Posterior vena cava (tissue), 2 donors: ENCODE data around the gene HTRA3. TPM values are rescaled to one million over a fixed set of nuclear protein-coding genes. Genes with fewer than 3 reads are reported as not detected.

Experiments used
- DNase-seq: peaks from one replicate; pipeline ENCODE4 v3.0.0-alpha.2; 2020; ENCODE audit warnings: low spot score
- intact Hi-C, 2 donors: fragments of 100-400 bp; cut with DNase I; formaldehyde crosslinking; loops; one replicate each; pipeline versions ENCODE4 v1.14.1 to v1.14.2; 2022 to 2023
- total RNA-seq, 2 donors: library from RNA; stranded (reverse); fragmentation: NEBNext Ultra II Directional; extraction: Animal tissue kit (Norgen Biotek cat#: 25700); gene quantifications; one replicate each; pipeline ENCODE4 v1.2.1, GENCODE V29; 2021
- donor health status: DM: yes; HTN: yes; CAD: no.
- donor health status: DM: yes; HTN: yes; CAD: no.

Gene HTRA3
- total RNA-seq, 2 donors from 2014 or later, result 14.9 to 104 TPM

- intact Hi-C loops, result no loop called here
- DNase-seq, result no peak
These were observed 43.4 kb downstream of the HTRA3 start for GRCh38 chr4:8312976-8313375.

GRCh38 chr4:8314691-8315255 is 45.2 kb downstream of the HTRA3 start:
- intact Hi-C loops, result no loop called here
- peak; percentile 57 for DNase-seq

- peak; percentile 83 for DNase-seq
- intact Hi-C loops, result no loop called here
These were observed 46.1 kb downstream of the HTRA3 start for GRCh38 chr4:8315435-8316250.

- DNase-seq, result peak; percentile 77
- intact Hi-C loops, result no loop called here
These were observed 46.8 kb downstream of the HTRA3 start for GRCh38 chr4:8316251-8316771.

GRCh38 chr4:8316911-8317351 is 47.4 kb downstream of the HTRA3 start:
- DNase-seq, result peak; percentile 60
- intact Hi-C loops, result no loop called here

GRCh38 chr4:8317474-8317873 is 47.9 kb downstream of the HTRA3 start:
- DNase-seq, result peak; percentile 9
- intact Hi-C loops, result no loop called here

- intact Hi-C loops, result no loop called here
- DNase-seq, result peak; percentile 8
These were observed 49.0 kb downstream of the HTRA3 start for GRCh38 chr4:8318509-8318908.

GRCh38 chr4:8319061-8319460 is 49.5 kb downstream of the HTRA3 start:
- intact Hi-C loops, result no loop called here
- peak; percentile 20 for DNase-seq

GRCh38 chr4:8319731-8320385 is 50.3 kb downstream of the HTRA3 start:
- intact Hi-C loops, result loop anchor here in 1 of 2 donors (10.0 kb wide), 1 partner anchor 75 kb away; no protein-coding TSS in a partner anchor

GRCh38 chr4:8320386-8320750 is 50.8 kb downstream of the HTRA3 start:
- intact Hi-C loops, result loop anchor here in 1 of 2 donors (10.0 kb wide), 1 partner anchor 74 kb away; no protein-coding TSS in a partner anchor

More at GRCh38 chr4:8319731-8320385, 50.3 kb downstream of the HTRA3 start:
- DNase-seq, result peak; percentile 83

GRCh38 chr4:8321220-8321619 is 51.7 kb downstream of the HTRA3 start:
- intact Hi-C loops, result loop anchor here in 1 of 2 donors (10.0 kb wide), 1 partner anchor 74 kb away; no protein-coding TSS in a partner anchor
- DNase-seq, result no peak

More at GRCh38 chr4:8320386-8320750, 50.8 kb downstream of the HTRA3 start:
- DNase-seq, result no peak

- intact Hi-C loops, result loop anchor here in 1 of 2 donors (10.0 kb wide), 1 partner anchor 73 kb away; no protein-coding TSS in a partner anchor
- DNase-seq, result peak; percentile 24
These were observed 52.2 kb downstream of the HTRA3 start for GRCh38 chr4:8321771-8322170.

- peak; percentile 46 for DNase-seq
- intact Hi-C loops, result loop anchor here in 1 of 2 donors (10.0 kb wide), 1 partner anchor 72 kb away; no protein-coding TSS in a partner anchor
These were observed 53.5 kb downstream of the HTRA3 start for GRCh38 chr4:8322794-8323704.

- DNase-seq, result peak; percentile 49
- intact Hi-C loops, result loop anchor here in 1 of 2 donors (10.0 kb wide), 1 partner anchor 71 kb away; no protein-coding TSS in a partner anchor
These were observed 54.5 kb downstream of the HTRA3 start for GRCh38 chr4:8323947-8324555.

- intact Hi-C loops, result loop anchor here in 1 of 2 donors (10.0 kb wide), 1 partner anchor 70 kb away; no protein-coding TSS in a partner anchor
- peak; percentile 6 for DNase-seq
These were observed 55.2 kb downstream of the HTRA3 start for GRCh38 chr4:8324640-8325239.

- DNase-seq, result peak; percentile 47
- intact Hi-C loops, result loop anchor here in 1 of 2 donors (10.0 kb wide), 1 partner anchor 69 kb away; no protein-coding TSS in a partner anchor
These were observed 55.9 kb downstream of the HTRA3 start for GRCh38 chr4:8325291-8325973.

GRCh38 chr4:8326206-8326605 is 56.7 kb downstream of the HTRA3 start:
- peak; percentile 9 for DNase-seq
- intact Hi-C loops, result loop anchor here in 1 of 2 donors (10.0 kb wide), 1 partner anchor 69 kb away; no protein-coding TSS in a partner anchor
